Natural killer cell (primary cell): Measurements from ENCODE around the gene LAT. TPM values are rescaled to one million over a fixed set of nuclear protein-coding genes. Genes with fewer than 3 reads are reported as not detected.

Experiments used
- ATAC-seq, 3 donors: fragments of 150-1000 bp in 2 of 3; fragments of 200-7000 bp in 1 of 3; cut with Tn5 transposase; 1 replicate in 1 of 3; 2 replicates in 2 of 3; pipeline ENCODE4 v1.10.0; 2021; ENCODE audit warnings: mild to moderate bottlenecking in 2 of 3, moderate library complexity in 2 of 3
- DNase-seq, 2 donors: peaks; one replicate each; pipeline versions ENCODE4 v3.0.0 to v3.0.0-alpha.2; 2013 to 2021; ENCODE audit warnings: mixed read lengths in 1 of 2
- H3K27ac ChIP-seq: one replicate; pipeline ENCODE4 v1.5.1; 2013; ENCODE audit warnings: mild to moderate bottlenecking, low read length
- H3K27me3 ChIP-seq: one replicate; pipeline ENCODE4 v1.6.1; 2013; ENCODE audit warnings: low read length; ENCODE audit not compliant: control insufficient read depth, insufficient read depth
- H3K36me3 ChIP-seq: one replicate; pipeline ENCODE4 v1.6.1; 2013; ENCODE audit warnings: low read length; ENCODE audit not compliant: control insufficient read depth, insufficient read depth
- H3K4me1 ChIP-seq: one replicate; pipeline ENCODE4 v1.6.1; 2013; ENCODE audit warnings: low read length; ENCODE audit not compliant: control insufficient read depth, insufficient read depth
- H3K4me3 ChIP-seq: one replicate; pipeline ENCODE4 v1.5.1; 2013; ENCODE audit warnings: low read length
- H3K9me3 ChIP-seq: one replicate; pipeline ENCODE4 v1.6.1; 2013; ENCODE audit warnings: low read length; ENCODE audit not compliant: control insufficient read depth, insufficient read depth
- H3K27ac Mint-ChIP-seq, 2 donors: one replicate each; pipeline ENCODE4 v1.8.0; 2022; ENCODE audit warnings: mild to moderate bottlenecking in 2 of 2, mixed read lengths in 2 of 2, moderate library complexity in 1 of 2
- H3K27me3 Mint-ChIP-seq, 2 donors: one replicate each; pipeline ENCODE4 v1.8.0; 2022; ENCODE audit warnings: low read depth in 2 of 2, mixed read lengths in 2 of 2
- H3K36me3 Mint-ChIP-seq: one replicate; pipeline ENCODE4 v1.8.0; 2022; ENCODE audit warnings: mixed read lengths
- H3K4me1 Mint-ChIP-seq, 2 donors: one replicate each; pipeline ENCODE4 v1.8.0; 2022; ENCODE audit warnings: mixed read lengths in 2 of 2
- H3K4me3 Mint-ChIP-seq: one replicate; pipeline ENCODE4 v1.8.0; 2022; ENCODE audit warnings: mild to moderate bottlenecking, moderate library complexity, mixed read lengths
- H3K9me3 Mint-ChIP-seq, 2 donors: one replicate each; pipeline ENCODE4 v1.8.0; 2022; ENCODE audit warnings: mixed read lengths in 2 of 2
- CTCF ChIP-seq: fragments of 200-600 bp; IDR thresholded peaks from one replicate; pipeline ENCODE4 v1.8.0; 2022; ENCODE audit warnings: antibody characterized with exemption
- WGBS: methylation state at CpG from one replicate; pipeline ENCODE4 v1.1.7; 2013; ENCODE audit warnings: missing lambda C conversion rate; ENCODE audit not compliant: insufficient coverage; 5-methylcytosine and 5-hydroxymethylcytosine counted together
- intact Hi-C: fragments of 100-400 bp; cut with micrococcal nuclease; formaldehyde crosslinking; loops from one replicate; pipeline ENCODE4 v1.14.2; 2022
- total RNA-seq, 4 donors: library from RNA; stranded (reverse); fragments of 120-200 nt in 1 of 4; gene quantifications; one replicate each; pipeline versions ENCODE4 v1.2.3 to v1.2.4, GENCODE V29; 2013 to 2022

The LAT gene
- total RNA-seq, 3 donors from 2014 or later (not counting 1 experiment from before 2014, with no cell fraction given), result 130 to 148 (median 147) TPM

GRCh38 chr16:28985211-28986041, 574 bp downstream of the LAT start:
- ATAC-seq, result peak; percentile 21 to 32 (median 26)
- H3K27ac ChIP-seq, result peak overlapping the region; percentile 83
- WGBS, result 24% methylated on average over 19 of the region's 19 CpGs
- Mint-ChIP-seq H3K27me3 (no peaks in the 10 kb centered on the region), H3K27ac (peak overlapping the region; percentile 71 to 97), H3K36me3 (no peaks in the 10 kb centered on the region), H3K4me1 (peaks cover 29 to 73% of the 10 kb centered on the region in 2 donors), H3K9me3 (peaks cover 0 to 5% of the 10 kb centered on the region in 2 donors), H3K4me3 (peak overlapping the region; percentile 84)
- TF ChIP-seq CTCF, result no peak
- peak in 1 of 2 donors; percentile 54 for DNase-seq
- H3K4me3 ChIP-seq, result peak overlapping the region; percentile 70
- H3K36me3 ChIP-seq, result peaks cover 56% of the 10 kb centered on the region
- intact Hi-C loops, result no loop called here
- H3K9me3 ChIP-seq, result peaks cover 3% of the 10 kb centered on the region
- H3K27me3 ChIP-seq, result no peaks in the 10 kb centered on the region
- H3K4me1 ChIP-seq, result peaks cover 78% of the 10 kb centered on the region

GRCh38 chr16:28986046-28986445, 1.2 kb downstream of the LAT start:
- Mint-ChIP-seq H3K4me3 (peak overlapping the region; percentile 84), H3K27ac (peak overlapping the region; percentile 71 to 97), H3K27me3 (no peaks in the 10 kb centered on the region), H3K36me3 (no peaks in the 10 kb centered on the region), H3K9me3 (peaks cover 0 to 5% of the 10 kb centered on the region in 2 donors), H3K4me1 (peaks cover 29 to 77% of the 10 kb centered on the region in 2 donors)
- DNase-seq, result peak in 1 of 2 donors; percentile 22
- Histone ChIP-seq H3K9me3 (peaks cover 3% of the 10 kb centered on the region), H3K27me3 (no peaks in the 10 kb centered on the region), H3K4me3 (peak overlapping the region; percentile 70), H3K36me3 (peaks cover 53% of the 10 kb centered on the region), H3K27ac (peak overlapping the region; percentile 83), H3K4me1 (peaks cover 78% of the 10 kb centered on the region)
- no peak for ATAC-seq
- 74% methylated on average over 9 of the region's 9 CpGs for WGBS
- intact Hi-C loops, result no loop called here
- no peak for TF ChIP-seq CTCF

- Histone ChIP-seq H3K27ac (peak overlapping the region; percentile 83), H3K27me3 (no peaks in the 10 kb centered on the region), H3K9me3 (peaks cover 3% of the 10 kb centered on the region), H3K36me3 (peaks cover 49% of the 10 kb centered on the region), H3K4me3 (peak overlapping the region; percentile 70), H3K4me1 (peaks cover 76% of the 10 kb centered on the region)
- 67% methylated on average over 13 of the region's 13 CpGs for WGBS
- no peak for TF ChIP-seq CTCF
- H3K36me3 Mint-ChIP-seq, result no peaks in the 10 kb centered on the region
- H3K27ac Mint-ChIP-seq, result peak overlapping the region; percentile 71 to 97
- no peaks in the 10 kb centered on the region for H3K27me3 Mint-ChIP-seq
- peaks cover 29 to 77% of the 10 kb centered on the region in 2 donors for H3K4me1 Mint-ChIP-seq
- H3K4me3 Mint-ChIP-seq, result peak overlapping the region; percentile 84
- no peak for ATAC-seq
- H3K9me3 Mint-ChIP-seq, result peaks cover 0 to 5% of the 10 kb centered on the region in 2 donors
- peak in 1 of 2 donors; percentile 38 for DNase-seq
- intact Hi-C loops, result no loop called here
These were observed 1.6 kb downstream of the LAT start for GRCh38 chr16:28986492-28986891.
